ENCODE data around the gene MICALL1. TPM values are rescaled to one million over a fixed set of nuclear protein-coding genes. Genes with fewer than 3 reads are reported as not detected.

MICALL1 gene
- total RNA-seq, 1 donor from 2014 or later = 11.0 TPM

GRCh38 chr22:37891926-37892325, 14.2 kb upstream of the MICALL1 start:
- Histone ChIP-seq H3K4me3 (ENCODE audit: low read length in 3 of 3) (no peak overlapping the region), H3K9me3 (ENCODE audit: control insufficient read depth in 3 of 3, low read length in 3 of 3) (no peaks in the 10 kb centered on the region), H3K9ac (ENCODE audit: low read depth in 1 of 3, low read length in 3 of 3) (no peak overlapping the region), H3K27me3 (ENCODE audit: control insufficient read depth in 3 of 3, insufficient read depth in 3 of 3, low read length in 3 of 3) (no peaks in the 10 kb centered on the region), H3K36me3 (ENCODE audit: control insufficient read depth in 3 of 3, insufficient read depth in 3 of 3, low read length in 3 of 3) (peaks cover 19 to 30% (median 21%) of the 10 kb centered on the region in 3 donors), H3K4me1 (ENCODE audit: control insufficient read depth in 3 of 3, insufficient read depth in 3 of 3, low read length in 3 of 3) (peaks cover 12 to 19% (median 15%) of the 10 kb centered on the region in 3 donors), H3K27ac (ENCODE audit: low read depth, low read length) (no peak overlapping the region)

GRCh38 chr22:37892566-37893335, 13.3 kb upstream of the MICALL1 start:
- peaks cover 9 to 20% (median 15%) of the 10 kb centered on the region in 3 donors for H3K4me1 ChIP-seq (ENCODE audit: control insufficient read depth in 3 of 3, insufficient read depth in 3 of 3, low read length in 3 of 3)
- H3K9ac ChIP-seq (ENCODE audit: low read depth in 1 of 3, low read length in 3 of 3) = peak overlapping the region in 1 of 3 donors; percentile 25
- H3K4me3 ChIP-seq (ENCODE audit: low read length in 3 of 3) = no peak overlapping the region
- peaks cover 14 to 23% (median 18%) of the 10 kb centered on the region in 3 donors for H3K36me3 ChIP-seq (ENCODE audit: control insufficient read depth in 3 of 3, insufficient read depth in 3 of 3, low read length in 3 of 3)
- no peak overlapping the region for H3K27ac ChIP-seq (ENCODE audit: low read depth, low read length)
- H3K9me3 ChIP-seq (ENCODE audit: control insufficient read depth in 3 of 3, low read length in 3 of 3) = no peaks in the 10 kb centered on the region
- no peaks in the 10 kb centered on the region for H3K27me3 ChIP-seq (ENCODE audit: control insufficient read depth in 3 of 3, insufficient read depth in 3 of 3, low read length in 3 of 3)

- no peak overlapping the region for H3K4me3 ChIP-seq (ENCODE audit: low read length in 3 of 3)
- H3K9ac ChIP-seq (ENCODE audit: low read depth in 1 of 3, low read length in 3 of 3) = peak overlapping the region in 1 of 3 donors; percentile 33
- H3K36me3 ChIP-seq (ENCODE audit: control insufficient read depth in 3 of 3, insufficient read depth in 3 of 3, low read length in 3 of 3) = peaks cover 11 to 15% (median 11%) of the 10 kb centered on the region in 3 donors
- H3K9me3 ChIP-seq (ENCODE audit: control insufficient read depth in 3 of 3, low read length in 3 of 3) = no peaks in the 10 kb centered on the region
- no peak overlapping the region for H3K27ac ChIP-seq (ENCODE audit: low read depth, low read length)
- peaks cover 8 to 20% (median 15%) of the 10 kb centered on the region in 3 donors for H3K4me1 ChIP-seq (ENCODE audit: control insufficient read depth in 3 of 3, insufficient read depth in 3 of 3, low read length in 3 of 3)
- no peaks in the 10 kb centered on the region for H3K27me3 ChIP-seq (ENCODE audit: control insufficient read depth in 3 of 3, insufficient read depth in 3 of 3, low read length in 3 of 3)
Observed at GRCh38 chr22:37893583-37893983, 12.5 kb upstream of the MICALL1 start.

GRCh38 chr22:37894939-37895670, 11.0 kb upstream of the MICALL1 start:
- Histone ChIP-seq H3K4me3 (ENCODE audit: low read length in 3 of 3) (no peak overlapping the region), H3K36me3 (ENCODE audit: control insufficient read depth in 3 of 3, insufficient read depth in 3 of 3, low read length in 3 of 3) (peaks cover 2 to 6% (median 4%) of the 10 kb centered on the region in 3 donors), H3K27ac (ENCODE audit: low read depth, low read length) (no peak overlapping the region), H3K9me3 (ENCODE audit: control insufficient read depth in 3 of 3, low read length in 3 of 3) (no peaks in the 10 kb centered on the region), H3K27me3 (ENCODE audit: control insufficient read depth in 3 of 3, insufficient read depth in 3 of 3, low read length in 3 of 3) (no peaks in the 10 kb centered on the region), H3K4me1 (ENCODE audit: control insufficient read depth in 3 of 3, insufficient read depth in 3 of 3, low read length in 3 of 3) (peaks cover 8 to 20% (median 15%) of the 10 kb centered on the region in 3 donors), H3K9ac (ENCODE audit: low read depth in 1 of 3, low read length in 3 of 3) (no peak overlapping the region)

GRCh38 chr22:37896181-37896592, 9.9 kb upstream of the MICALL1 start:
- Histone ChIP-seq H3K9me3 (ENCODE audit: control insufficient read depth in 3 of 3, low read length in 3 of 3) (no peaks in the 10 kb centered on the region), H3K36me3 (ENCODE audit: control insufficient read depth in 3 of 3, insufficient read depth in 3 of 3, low read length in 3 of 3) (peaks cover 0 to 3% (median 2%) of the 10 kb centered on the region in 3 donors), H3K27me3 (ENCODE audit: control insufficient read depth in 3 of 3, insufficient read depth in 3 of 3, low read length in 3 of 3) (no peaks in the 10 kb centered on the region), H3K27ac (ENCODE audit: low read depth, low read length) (no peak overlapping the region), H3K4me3 (ENCODE audit: low read length in 3 of 3) (no peak overlapping the region), H3K9ac (ENCODE audit: low read depth in 1 of 3, low read length in 3 of 3) (no peak overlapping the region), H3K4me1 (ENCODE audit: control insufficient read depth in 3 of 3, insufficient read depth in 3 of 3, low read length in 3 of 3) (peaks cover 8 to 21% (median 15%) of the 10 kb centered on the region in 3 donors)

- no peak overlapping the region for H3K4me3 ChIP-seq (ENCODE audit: low read length in 3 of 3)
- H3K27ac ChIP-seq (ENCODE audit: low read depth, low read length) = no peak overlapping the region
- peaks cover 0 to 3% (median 0%) of the 10 kb centered on the region in 3 donors for H3K36me3 ChIP-seq (ENCODE audit: control insufficient read depth in 3 of 3, insufficient read depth in 3 of 3, low read length in 3 of 3)
- peaks cover 8 to 23% (median 15%) of the 10 kb centered on the region in 3 donors for H3K4me1 ChIP-seq (ENCODE audit: control insufficient read depth in 3 of 3, insufficient read depth in 3 of 3, low read length in 3 of 3)
- H3K9me3 ChIP-seq (ENCODE audit: control insufficient read depth in 3 of 3, low read length in 3 of 3) = no peaks in the 10 kb centered on the region
- H3K9ac ChIP-seq (ENCODE audit: low read depth in 1 of 3, low read length in 3 of 3) = no peak overlapping the region
- no peaks in the 10 kb centered on the region for H3K27me3 ChIP-seq (ENCODE audit: control insufficient read depth in 3 of 3, insufficient read depth in 3 of 3, low read length in 3 of 3)
Observed at GRCh38 chr22:37896939-37897338, 9.2 kb upstream of the MICALL1 start.

GRCh38 chr22:37897807-37898206, 8.3 kb upstream of the MICALL1 start:
- Histone ChIP-seq H3K4me3 (ENCODE audit: low read length in 3 of 3) (no peak overlapping the region), H3K9ac (ENCODE audit: low read depth in 1 of 3, low read length in 3 of 3) (no peak overlapping the region), H3K4me1 (ENCODE audit: control insufficient read depth in 3 of 3, insufficient read depth in 3 of 3, low read length in 3 of 3) (peaks cover 7 to 20% (median 11%) of the 10 kb centered on the region in 3 donors), H3K27me3 (ENCODE audit: control insufficient read depth in 3 of 3, insufficient read depth in 3 of 3, low read length in 3 of 3) (no peaks in the 10 kb centered on the region), H3K9me3 (ENCODE audit: control insufficient read depth in 3 of 3, low read length in 3 of 3) (no peaks in the 10 kb centered on the region), H3K36me3 (ENCODE audit: control insufficient read depth in 3 of 3, insufficient read depth in 3 of 3, low read length in 3 of 3) (no peaks in the 10 kb centered on the region), H3K27ac (ENCODE audit: low read depth, low read length) (no peak overlapping the region)

GRCh38 chr22:37898441-37899181, 7.5 kb upstream of the MICALL1 start:
- no peaks in the 10 kb centered on the region for H3K36me3 ChIP-seq (ENCODE audit: control insufficient read depth in 3 of 3, insufficient read depth in 3 of 3, low read length in 3 of 3)
- peaks cover 3 to 12% (median 3%) of the 10 kb centered on the region in 3 donors for H3K4me1 ChIP-seq (ENCODE audit: control insufficient read depth in 3 of 3, insufficient read depth in 3 of 3, low read length in 3 of 3)
- H3K27me3 ChIP-seq (ENCODE audit: control insufficient read depth in 3 of 3, insufficient read depth in 3 of 3, low read length in 3 of 3) = no peaks in the 10 kb centered on the region
- no peak overlapping the region for H3K9ac ChIP-seq (ENCODE audit: low read depth in 1 of 3, low read length in 3 of 3)
- H3K9me3 ChIP-seq (ENCODE audit: control insufficient read depth in 3 of 3, low read length in 3 of 3) = no peaks in the 10 kb centered on the region
- no peak overlapping the region for H3K4me3 ChIP-seq (ENCODE audit: low read length in 3 of 3)
- no peak overlapping the region for H3K27ac ChIP-seq (ENCODE audit: low read depth, low read length)

- Histone ChIP-seq H3K9ac (ENCODE audit: low read depth in 1 of 3, low read length in 3 of 3) (peak overlapping the region in 2 of 3 donors; percentile 53 to 79), H3K4me1 (ENCODE audit: control insufficient read depth in 3 of 3, insufficient read depth in 3 of 3, low read length in 3 of 3) (peaks cover 20 to 27% (median 20%) of the 10 kb centered on the region in 3 donors), H3K4me3 (ENCODE audit: low read length in 3 of 3) (peak overlapping the region in 2 of 3 donors; percentile 64 to 65), H3K27ac (ENCODE audit: low read depth, low read length) (peak overlapping the region; percentile 54), H3K9me3 (ENCODE audit: control insufficient read depth in 3 of 3, low read length in 3 of 3) (no peaks in the 10 kb centered on the region), H3K27me3 (ENCODE audit: control insufficient read depth in 3 of 3, insufficient read depth in 3 of 3, low read length in 3 of 3) (no peaks in the 10 kb centered on the region), H3K36me3 (ENCODE audit: control insufficient read depth in 3 of 3, insufficient read depth in 3 of 3, low read length in 3 of 3) (no peaks in the 10 kb centered on the region)
Observed at GRCh38 chr22:37904572-37905533, 1.2 kb upstream of the MICALL1 start.

Data from skeletal muscle tissue (tissue), 4 donors.